ENCODE data around the gene CIC.
A peak's percentile ranks its signal among the peaks of the same experiment; 100 is the strongest.

CIC gene

DNA sequence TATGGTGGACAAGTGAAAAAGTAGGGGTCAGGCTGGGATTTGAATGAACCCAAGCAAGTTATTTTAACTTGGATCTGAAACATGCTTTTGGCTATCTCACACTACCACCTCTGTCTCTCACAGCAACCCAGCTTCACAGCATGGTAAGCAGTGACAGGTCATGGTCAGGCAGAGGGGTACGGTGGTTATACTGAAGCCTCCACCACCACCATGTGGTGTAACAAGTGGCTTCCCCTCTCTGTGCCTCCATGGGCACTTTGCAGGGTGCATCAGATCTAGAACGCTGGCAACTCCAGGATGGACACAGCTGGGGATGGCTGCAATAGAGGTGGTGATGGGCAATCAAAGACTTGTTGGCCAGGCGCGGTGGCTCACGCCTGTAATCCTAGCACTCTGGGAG is 43.3 kb downstream of the CIC start:
- DNase-seq (ENCODE audit: low read depth): no peak
- H3K4me3 ChIP-seq (ENCODE audit: low read length): no peak overlapping the region
- no peak for TF ChIP-seq CTCF (conservative IDR thresholded peaks at IDR 0.05; ENCODE audit: low read length)

DNA sequence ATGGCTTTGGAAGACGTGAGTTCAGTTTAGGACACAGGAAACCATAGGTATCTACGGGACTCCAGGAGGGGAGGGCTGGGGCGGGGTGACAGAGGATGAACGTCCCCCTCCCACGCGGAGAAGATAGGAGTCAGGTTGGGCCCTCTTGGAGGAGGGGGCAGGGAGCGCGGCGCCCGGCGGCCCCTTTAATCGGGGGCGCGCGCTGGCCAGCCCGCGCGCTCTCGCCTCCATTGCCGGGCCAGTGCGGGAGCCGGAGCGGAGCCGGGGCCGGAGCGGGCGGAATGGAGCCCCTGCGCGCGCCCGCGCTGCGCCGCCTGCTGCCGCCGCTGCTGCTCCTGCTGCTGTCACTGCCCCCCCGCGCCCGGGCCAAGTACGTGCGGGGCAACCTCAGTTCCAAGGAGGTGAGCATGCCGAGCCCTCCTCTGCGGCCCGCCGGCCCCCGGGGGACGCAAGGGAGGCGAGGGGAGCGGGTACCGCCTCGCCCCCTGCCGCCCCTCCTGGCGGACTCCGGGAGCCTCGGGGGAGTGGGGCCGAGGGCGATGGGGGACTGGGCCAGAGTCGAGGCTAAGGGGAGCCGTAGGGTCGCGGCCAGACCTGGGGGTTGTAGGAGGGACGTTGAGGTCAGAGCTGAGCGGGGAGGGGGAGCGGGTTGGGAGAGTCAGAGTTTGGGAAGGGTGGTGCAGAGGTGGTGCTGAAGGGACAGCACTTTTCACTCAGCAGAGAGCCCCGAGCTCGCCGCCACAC is 44.2 kb downstream of the CIC start, which contains the start of gene TMEM145:
Gene TMEM145, plus strand, starts transcription at position 214 of the 744 bp plus-strand sequence. Its CDS starts 68 bp downstream, at position 282.
- DNase-seq (ENCODE audit: low read depth): peak; percentile 44
- no peak for TF ChIP-seq CTCF (conservative IDR thresholded peaks at IDR 0.05; ENCODE audit: low read length)
- peak within 1 kb of the TSS; percentile 44 for H3K4me3 ChIP-seq (ENCODE audit: low read length)

DNA sequence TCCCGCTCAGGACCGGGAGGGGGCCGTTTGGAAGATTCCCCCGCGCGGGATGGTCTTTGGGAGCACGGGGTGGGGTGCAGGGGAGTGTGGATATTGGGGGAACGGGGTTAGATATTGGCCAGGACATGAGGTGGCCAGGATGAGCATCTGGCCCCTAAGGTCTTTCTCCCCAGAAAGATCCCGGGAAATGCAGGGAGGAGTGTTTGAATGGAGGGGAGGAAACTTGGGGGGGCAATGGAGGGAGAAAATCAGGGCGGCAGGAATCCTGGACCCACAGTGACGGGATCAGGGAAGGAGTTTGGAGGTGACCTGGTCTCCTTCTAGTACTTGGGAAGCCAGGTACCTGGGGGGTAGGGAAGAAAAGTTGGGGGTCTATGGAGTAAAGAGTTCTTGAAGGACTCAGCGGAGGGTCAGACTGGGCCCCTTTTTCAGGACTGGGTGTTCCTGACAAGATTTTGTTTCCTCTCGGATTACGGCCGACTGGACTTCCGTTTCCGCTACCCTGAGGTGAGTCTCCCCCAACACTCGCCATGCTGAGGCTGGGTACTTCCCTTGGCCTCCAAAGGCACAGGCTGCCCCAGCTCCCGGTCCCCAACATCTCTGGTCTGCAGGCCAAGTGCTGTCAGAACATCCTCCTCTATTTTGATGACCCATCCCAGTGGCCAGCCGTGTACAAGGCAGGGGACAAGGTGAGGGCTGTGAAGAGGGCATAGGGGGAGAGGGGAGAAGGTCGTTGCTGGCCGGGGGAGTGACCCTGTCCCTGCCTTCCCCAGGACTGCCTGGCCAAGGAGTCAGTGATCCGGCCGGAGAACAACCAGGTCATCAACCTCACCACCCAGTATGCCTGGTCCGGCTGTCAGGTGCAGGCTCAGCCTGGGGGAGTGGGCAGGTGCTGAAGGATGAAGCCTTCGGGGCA is 45.0 kb downstream of the CIC start:
- no peak overlapping the region for H3K4me3 ChIP-seq (ENCODE audit: low read length)
- no peak; the same call in 1 of the 2 replicates for TF ChIP-seq CTCF (conservative IDR thresholded peaks at IDR 0.05; ENCODE audit: low read length)
- no peak for DNase-seq (ENCODE audit: low read depth)

- DNase-seq (ENCODE audit: low read depth): no peak
- no peak overlapping the region for H3K4me3 ChIP-seq (ENCODE audit: low read length)
- no peak for TF ChIP-seq CTCF (conservative IDR thresholded peaks at IDR 0.05; ENCODE audit: low read length)
These were observed 46.0 kb downstream of the CIC start for GRCh38 chr19:42315024-42315423.

DNA sequence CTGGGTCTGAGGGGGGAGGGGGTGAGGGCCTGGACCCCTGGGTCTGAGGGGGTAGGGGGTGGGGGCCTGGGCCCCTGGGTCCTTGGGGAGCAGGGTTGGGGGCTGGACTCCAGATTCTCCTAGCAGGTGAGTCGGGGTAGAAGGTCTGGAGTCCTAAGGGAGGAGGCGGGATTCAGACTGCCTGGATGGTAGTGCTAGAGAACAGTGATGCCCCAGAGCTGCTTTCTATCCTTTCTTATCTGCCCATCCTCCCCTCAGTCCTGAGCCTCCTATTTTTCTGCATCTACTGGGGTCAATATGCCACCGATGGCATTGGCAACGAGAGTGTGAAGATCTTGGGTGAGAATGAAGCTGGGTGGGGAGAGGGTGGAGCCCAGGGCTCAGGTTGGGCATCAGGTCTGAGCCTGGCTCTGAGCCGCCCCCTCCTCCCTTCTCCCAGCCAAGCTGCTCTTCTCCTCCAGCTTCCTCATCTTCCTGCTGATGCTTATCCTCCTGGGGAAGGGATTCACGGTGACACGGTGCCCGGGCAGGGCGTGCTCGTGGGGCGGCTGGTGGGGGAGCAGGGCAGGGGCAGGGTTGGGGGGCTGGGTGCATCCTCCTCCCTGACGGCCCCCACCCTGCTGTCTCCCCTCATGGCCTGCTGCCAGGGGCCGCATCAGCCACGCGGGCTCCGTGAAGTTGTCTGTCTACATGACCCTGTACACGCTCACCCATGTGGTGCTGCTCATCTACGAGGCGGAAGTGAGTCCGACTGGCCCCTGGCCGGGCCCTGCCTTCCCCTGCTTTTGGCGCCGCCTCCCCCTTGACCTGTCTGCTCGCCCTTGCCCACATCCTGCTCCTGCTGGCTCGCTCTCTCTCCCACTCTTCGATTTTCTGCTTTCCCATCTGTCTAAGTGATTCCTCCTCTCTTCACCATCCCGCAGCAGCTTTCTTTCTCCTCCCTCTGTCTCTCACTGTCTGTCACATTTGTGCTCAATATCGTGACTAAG is 47.5 kb downstream of the CIC start:
- peak; percentile 44 for DNase-seq (ENCODE audit: low read depth)
- no peak overlapping the region for H3K4me3 ChIP-seq (ENCODE audit: low read length)
- no peak for TF ChIP-seq CTCF (conservative IDR thresholded peaks at IDR 0.05; ENCODE audit: low read length)

GRCh38 chr19:42317535-42317934 is 48.5 kb downstream of the CIC start:
- no peak for DNase-seq (ENCODE audit: low read depth)
- TF ChIP-seq CTCF (conservative IDR thresholded peaks at IDR 0.05; ENCODE audit: low read length): no peak
- no peak overlapping the region for H3K4me3 ChIP-seq (ENCODE audit: low read length)
